Measurements from ENCODE around the gene PPP1R7.
"Not testable (repeated sequence)": the region's sequence is repeated elsewhere in the genome, so short reads cannot be mapped to it uniquely, and the experiment has no call there.

PPP1R7 gene

GRCh38 chr2:241195506-241196130 lies 45.4 kb downstream of the PPP1R7 start:
- no peak for DNase-seq (ENCODE audit: low spot score)

GRCh38 chr2:241197246-241197645 lies 47.0 kb downstream of the PPP1R7 start:
- DNase-seq (ENCODE audit: low spot score) = not testable (repeated sequence)

GRCh38 chr2:241197947-241198346 lies 47.7 kb downstream of the PPP1R7 start:
- DNase-seq (ENCODE audit: low spot score) = no peak

GRCh38 chr2:241198381-241199279 lies 48.4 kb downstream of the PPP1R7 start:
- no peak for DNase-seq (ENCODE audit: low spot score)

- DNase-seq (ENCODE audit: low spot score) = no peak
Observed at GRCh38 chr2:241199286-241199685, 49.0 kb downstream of the PPP1R7 start.

- no peak for DNase-seq (ENCODE audit: low spot score)
Observed at GRCh38 chr2:241199897-241200821, 49.9 kb downstream of the PPP1R7 start.

- DNase-seq (ENCODE audit: low spot score) = no peak
Observed at GRCh38 chr2:241200822-241201395, 50.6 kb downstream of the PPP1R7 start.

- no peak for DNase-seq (ENCODE audit: low spot score)
Observed at GRCh38 chr2:241201445-241202267, 51.4 kb downstream of the PPP1R7 start.

- DNase-seq (ENCODE audit: low spot score) = no peak
Observed at GRCh38 chr2:241202268-241202585, 52.0 kb downstream of the PPP1R7 start.

GRCh38 chr2:241202681-241203080 lies 52.4 kb downstream of the PPP1R7 start:
- no peak for DNase-seq (ENCODE audit: low spot score)

- no peak for DNase-seq (ENCODE audit: low spot score)
Observed at GRCh38 chr2:241203218-241204009, 53.1 kb downstream of the PPP1R7 start.

GRCh38 chr2:241204010-241204384 lies 53.7 kb downstream of the PPP1R7 start:
- DNase-seq (ENCODE audit: low spot score) = no peak

- no peak for DNase-seq (ENCODE audit: low spot score)
Observed at GRCh38 chr2:241204490-241204889, 54.2 kb downstream of the PPP1R7 start.

GRCh38 chr2:241205086-241205485 lies 54.8 kb downstream of the PPP1R7 start:
- no peak for DNase-seq (ENCODE audit: low spot score)

GRCh38 chr2:241207151-241207550 lies 56.9 kb downstream of the PPP1R7 start:
- no peak for DNase-seq (ENCODE audit: low spot score)

GRCh38 chr2:241207641-241208040 lies 57.4 kb downstream of the PPP1R7 start:
- no peak for DNase-seq (ENCODE audit: low spot score)

- DNase-seq (ENCODE audit: low spot score) = no peak
Observed at GRCh38 chr2:241208058-241208457, 57.8 kb downstream of the PPP1R7 start.

- no peak for DNase-seq (ENCODE audit: low spot score)
Observed at GRCh38 chr2:241209271-241209670, 59.0 kb downstream of the PPP1R7 start.

- DNase-seq (ENCODE audit: low spot score) = no peak
Observed at GRCh38 chr2:241211276-241211675, 61.0 kb downstream of the PPP1R7 start.

GRCh38 chr2:241213041-241213440 lies 62.8 kb downstream of the PPP1R7 start:
- no peak for DNase-seq (ENCODE audit: low spot score)

All from AG20443 (cell line).